Endothelial cell (in vitro differentiated cells): Measurements from ENCODE around the gene NAIF1. TPM values are rescaled to one million over a fixed set of nuclear protein-coding genes. Genes with fewer than 3 reads are reported as not detected.

Experiments
- DNase-seq: peaks from one replicate; pipeline ENCODE4 v3.0.0; 2021; ENCODE audit warnings: low spot score
- H3K27ac Mint-ChIP-seq: one replicate; pipeline ENCODE4 v1.8.0; 2021; ENCODE audit warnings: mixed read lengths, inconsistent platforms; ENCODE audit not compliant: unreplicated experiment
- H3K27me3 Mint-ChIP-seq: one replicate; pipeline ENCODE4 v1.8.0; 2021; ENCODE audit warnings: mild to moderate bottlenecking, moderate library complexity, mixed read lengths, inconsistent platforms; ENCODE audit not compliant: unreplicated experiment
- H3K36me3 Mint-ChIP-seq: one replicate; pipeline ENCODE4 v1.8.0; 2021; ENCODE audit warnings: mild to moderate bottlenecking, low read depth, mixed read lengths, inconsistent platforms; ENCODE audit not compliant: unreplicated experiment
- H3K4me1 Mint-ChIP-seq: one replicate; pipeline ENCODE4 v1.8.0; 2021; ENCODE audit warnings: mild to moderate bottlenecking, mixed read lengths, inconsistent platforms; ENCODE audit not compliant: unreplicated experiment
- H3K4me3 Mint-ChIP-seq: one replicate; pipeline ENCODE4 v1.8.0; 2021; ENCODE audit warnings: mild to moderate bottlenecking, mixed read lengths, inconsistent platforms; ENCODE audit not compliant: unreplicated experiment
- H3K9me3 Mint-ChIP-seq: one replicate; pipeline ENCODE4 v1.8.0; 2021; ENCODE audit warnings: mixed read lengths, inconsistent platforms; ENCODE audit not compliant: unreplicated experiment
- total RNA-seq: library from RNA; stranded (reverse); fragmentation: NEBNext Ultra II Directional; extraction: Animal tissue kit (Norgen Biotek cat#: 25700); gene quantifications from one replicate; pipeline ENCODE4 v1.2.1, GENCODE V29; 2021; ENCODE audit not compliant: unreplicated experiment
- TF ChIP-seq, protein P1 (sequence below): fragments of 200-600 bp; sonication (generic); IDR thresholded peaks from one replicate; pipeline ENCODE4 v1.5.0; 2021; ENCODE audit warnings: antibody characterized with exemption; ENCODE audit not compliant: unreplicated experiment

NAIF1 gene
- total RNA-seq, 1 donor from 2014 or later = 9.9 TPM

- TF ChIP-seq, protein P1, sequence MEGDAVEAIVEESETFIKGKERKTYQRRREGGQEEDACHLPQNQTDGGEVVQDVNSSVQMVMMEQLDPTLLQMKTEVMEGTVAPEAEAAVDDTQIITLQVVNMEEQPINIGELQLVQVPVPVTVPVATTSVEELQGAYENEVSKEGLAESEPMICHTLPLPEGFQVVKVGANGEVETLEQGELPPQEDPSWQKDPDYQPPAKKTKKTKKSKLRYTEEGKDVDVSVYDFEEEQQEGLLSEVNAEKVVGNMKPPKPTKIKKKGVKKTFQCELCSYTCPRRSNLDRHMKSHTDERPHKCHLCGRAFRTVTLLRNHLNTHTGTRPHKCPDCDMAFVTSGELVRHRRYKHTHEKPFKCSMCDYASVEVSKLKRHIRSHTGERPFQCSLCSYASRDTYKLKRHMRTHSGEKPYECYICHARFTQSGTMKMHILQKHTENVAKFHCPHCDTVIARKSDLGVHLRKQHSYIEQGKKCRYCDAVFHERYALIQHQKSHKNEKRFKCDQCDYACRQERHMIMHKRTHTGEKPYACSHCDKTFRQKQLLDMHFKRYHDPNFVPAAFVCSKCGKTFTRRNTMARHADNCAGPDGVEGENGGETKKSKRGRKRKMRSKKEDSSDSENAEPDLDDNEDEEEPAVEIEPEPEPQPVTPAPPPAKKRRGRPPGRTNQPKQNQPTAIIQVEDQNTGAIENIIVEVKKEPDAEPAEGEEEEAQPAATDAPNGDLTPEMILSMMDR = no peak
- Mint-ChIP-seq H3K27me3 (peaks cover 4% of the 10 kb centered on the region), H3K36me3 (no peaks in the 10 kb centered on the region), H3K4me1 (no peaks in the 10 kb centered on the region), H3K9me3 (no peaks in the 10 kb centered on the region), H3K27ac (no peak overlapping the region), H3K4me3 (no peak overlapping the region)
- DNase-seq = no peak
These were observed 11.0 kb downstream of the NAIF1 start for GRCh38 chr9:128056086-128056485.

DNA sequence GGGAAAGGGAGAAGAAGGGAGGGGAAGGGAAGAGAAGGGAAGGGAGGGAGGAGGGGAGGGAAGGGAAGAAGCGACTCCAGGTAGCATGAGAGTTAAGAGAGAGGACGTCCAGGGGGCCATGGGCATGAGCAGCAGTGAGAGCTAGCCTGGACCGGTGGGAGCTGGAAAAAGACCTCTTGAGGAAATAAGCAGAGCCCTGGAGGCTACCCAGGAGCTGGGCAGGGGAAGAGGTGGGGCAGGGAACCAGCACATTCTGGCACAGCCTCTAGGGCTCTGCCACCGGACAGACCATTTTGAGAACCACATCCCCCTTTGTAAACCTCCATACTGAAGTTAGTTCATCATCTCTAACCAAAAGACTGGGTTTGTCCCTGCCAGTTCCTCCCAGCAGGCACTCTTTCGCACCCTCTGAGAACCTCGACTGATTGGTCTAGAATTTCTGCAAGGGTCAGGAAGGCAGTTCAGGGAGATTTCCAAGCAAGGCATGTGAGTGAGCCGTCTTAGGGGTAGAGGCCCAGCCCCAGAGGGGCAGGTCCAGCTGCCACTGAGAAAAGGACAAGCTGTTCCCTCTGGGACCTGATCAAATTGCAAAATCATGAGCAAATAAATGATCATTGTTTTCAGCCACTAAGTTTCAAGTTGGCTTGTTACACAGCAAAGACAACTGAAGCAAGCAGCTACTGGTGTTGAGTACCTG, 11.6 kb downstream of the NAIF1 start:
- Mint-ChIP-seq H3K9me3 (no peaks in the 10 kb centered on the region), H3K36me3 (no peaks in the 10 kb centered on the region), H3K4me3 (no peak overlapping the region), H3K4me1 (no peaks in the 10 kb centered on the region), H3K27ac (no peak overlapping the region), H3K27me3 (peaks cover 4% of the 10 kb centered on the region)
- DNase-seq = no peak
- TF ChIP-seq, protein P1 = no peak

DNA sequence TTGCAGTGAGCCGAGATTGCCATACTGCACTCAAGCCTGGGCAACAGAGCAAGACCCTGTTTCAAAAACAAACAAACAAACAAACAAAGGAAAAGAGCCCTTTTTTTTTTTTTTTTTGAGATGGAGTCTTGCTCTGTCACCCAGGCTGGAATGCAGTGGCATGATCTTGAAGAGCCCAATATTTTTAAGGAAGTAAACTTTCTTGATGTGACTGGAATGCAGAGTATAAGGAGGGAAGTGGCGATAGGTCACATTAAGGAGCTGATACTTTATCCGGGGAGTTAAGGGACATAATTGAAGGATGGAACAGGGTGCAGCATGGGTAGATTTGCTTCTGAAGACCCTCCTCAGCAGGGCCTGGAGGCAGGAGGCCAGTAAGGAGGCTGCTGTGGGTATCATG, 13.0 kb downstream of the NAIF1 start:
- TF ChIP-seq, protein P1 = no peak
- Mint-ChIP-seq H3K27ac (no peak overlapping the region), H3K36me3 (no peaks in the 10 kb centered on the region), H3K4me3 (no peak overlapping the region), H3K4me1 (no peaks in the 10 kb centered on the region), H3K9me3 (no peaks in the 10 kb centered on the region), H3K27me3 (peaks cover 2% of the 10 kb centered on the region)
- no peak for DNase-seq

GRCh38 chr9:128053560-128053959, 13.6 kb downstream of the NAIF1 start:
- H3K4me3 Mint-ChIP-seq = no peak overlapping the region
- H3K9me3 Mint-ChIP-seq = no peaks in the 10 kb centered on the region
- no peaks in the 10 kb centered on the region for H3K36me3 Mint-ChIP-seq
- H3K4me1 Mint-ChIP-seq = no peaks in the 10 kb centered on the region
- peaks cover 2% of the 10 kb centered on the region for H3K27me3 Mint-ChIP-seq
- no peak overlapping the region for H3K27ac Mint-ChIP-seq
- no peak for DNase-seq
- TF ChIP-seq, protein P1 = no peak

- Mint-ChIP-seq H3K4me3 (no peak overlapping the region), H3K4me1 (no peaks in the 10 kb centered on the region), H3K27me3 (no peaks in the 10 kb centered on the region), H3K9me3 (no peaks in the 10 kb centered on the region), H3K27ac (no peak overlapping the region), H3K36me3 (no peaks in the 10 kb centered on the region)
- TF ChIP-seq, protein P1 = no peak
- DNase-seq = no peak
These were observed 15.0 kb downstream of the NAIF1 start for GRCh38 chr9:128051932-128052709.
